H1 (cell line): Measurements from ENCODE around the gene CDH22. TPM values are rescaled to one million over a fixed set of nuclear protein-coding genes. Genes with fewer than 3 reads are reported as not detected.

Experiments
- CTCF ChIA-PET: fragments of 300-600 bp; sonication (Branson Sonifier 250); formaldehyde crosslinking; loops from one replicate; lab custom pipeline; 2021; ENCODE audit not compliant: partially characterized antibody; lab: Charles Lee
- POLR2A ChIA-PET: fragments of 300-600 bp; sonication (Branson Sonifier 250); formaldehyde crosslinking; loops from one replicate; lab custom pipeline; 2021; ENCODE audit warnings: inconsistent platforms; ENCODE audit not compliant: partially characterized antibody; lab: Charles Lee
- DNase-seq, 2 experiments: peaks; one replicate each; pipeline versions ENCODE4 v3.0.0 to v3.0.0-alpha.2; 2010 to 2022; ENCODE audit warnings: low spot score in 2 of 2, low read depth in 1 of 2, mixed read lengths in 1 of 2
- FAIRE-seq: peaks from 2 replicates; lab custom pipeline; 2011; peaks lifted over from hg19 to GRCh38; lab: Jason Lieb, UNC
- H2AFZ ChIP-seq: 2 replicates; pipeline ENCODE4 v1.8.1; 2012; ENCODE audit warnings: low read length, inconsistent platforms
- H2AK5ac ChIP-seq: 2 replicates; pipeline ENCODE4 v1.6.1; 2013; ENCODE audit warnings: low read depth, low read length
- H2BK120ac ChIP-seq: replicated peaks from 2 replicates; pipeline ENCODE3; 2013; ENCODE audit warnings: low read depth, low read length, inconsistent platforms
- H2BK12ac ChIP-seq: 2 replicates; pipeline ENCODE4 v1.6.1; 2013; ENCODE audit warnings: low read depth, low read length
- H2BK15ac ChIP-seq: 2 replicates; pipeline ENCODE4 v1.6.1; 2013; ENCODE audit warnings: low read length
- H2BK20ac ChIP-seq: 2 replicates; pipeline ENCODE4 v1.6.1; 2013; ENCODE audit warnings: low read length
- H2BK5ac ChIP-seq: 2 replicates; pipeline ENCODE4 v1.6.1; 2013; ENCODE audit warnings: low read depth, low read length
- H3K14ac ChIP-seq: 2 replicates; pipeline ENCODE4 v1.6.1; 2013; ENCODE audit warnings: inconsistent platforms; ENCODE audit not compliant: insufficient read length
- H3K18ac ChIP-seq: 2 replicates; pipeline ENCODE4 v1.6.1; 2013; ENCODE audit warnings: low read length; ENCODE audit errors: extremely low read depth
- H3K23ac ChIP-seq: 2 replicates; pipeline ENCODE4 v1.6.1; 2013; ENCODE audit warnings: inconsistent platforms; ENCODE audit not compliant: insufficient read length
- H3K23me2 ChIP-seq: 2 replicates; pipeline ENCODE4 v1.6.1; 2013; ENCODE audit warnings: low read depth, low read length
- H3K27ac ChIP-seq: 2 replicates; pipeline ENCODE4 v1.6.1; 2011; ENCODE audit warnings: low read depth, low read length, inconsistent platforms
- H3K27me3 ChIP-seq, 4 experiments: replicated peaks in 1 of 4; 1 replicate in 1 of 4; 2 replicates in 3 of 4; pipeline versions ENCODE4 v1.6.1 to v1.8.1; 2011 to 2013; ENCODE audit warnings: low read length in 3 of 4, mild to moderate bottlenecking in 3 of 4, inconsistent platforms in 2 of 4, mixed read lengths in 2 of 4, moderate library complexity in 1 of 4; ENCODE audit not compliant: control insufficient read depth in 3 of 4, insufficient read depth in 3 of 4; ENCODE audit errors: extremely low read depth in 1 of 4
- H3K36me3 ChIP-seq, 4 experiments: 2 replicates each; pipeline versions ENCODE4 v1.6.1 to v1.8.1; 2011 to 2013; ENCODE audit warnings: mild to moderate bottlenecking in 4 of 4, low read length in 3 of 4, moderate library complexity in 2 of 4, control low read depth in 1 of 4, inconsistent platforms in 1 of 4; ENCODE audit not compliant: insufficient read depth in 4 of 4, control insufficient read depth in 2 of 4
- H3K4ac ChIP-seq: replicated peaks from 2 replicates; pipeline ENCODE3; 2013; ENCODE audit warnings: low read length, low read depth, mixed read lengths, inconsistent platforms; ENCODE audit not compliant: insufficient read length
- H3K4me1 ChIP-seq, 4 experiments: replicated peaks in 1 of 4; 1 replicate in 1 of 4; 2 replicates in 3 of 4; pipeline versions ENCODE4 v1.6.1 to v1.8.1; 2011 to 2013; ENCODE audit warnings: low read length in 3 of 4, inconsistent platforms in 2 of 4, mixed read lengths in 1 of 4; ENCODE audit not compliant: insufficient read depth in 4 of 4, control insufficient read depth in 3 of 4
- H3K4me2 ChIP-seq, 2 experiments: 2 replicates each; pipeline versions ENCODE4 v1.6.1 to v1.8.1; 2011 to 2013; ENCODE audit warnings: low read depth in 2 of 2, low read length in 2 of 2, control low read depth in 1 of 2, inconsistent platforms in 1 of 2, mild to moderate bottlenecking in 1 of 2; ENCODE audit not compliant: insufficient read depth in 1 of 2
- H3K4me3 ChIP-seq, 4 experiments: fragments of 200-600, 300-600 bp in 1 of 4; sonication (generic), shearing (Covaris generic), sonication (Bioruptor Twin) in 1 of 4; 2 replicates each; pipeline versions ENCODE4 v1.5.1 to v1.8.1; 2011 to 2016; ENCODE audit warnings: low read length in 4 of 4, low read depth in 3 of 4, control low read depth in 2 of 4, inconsistent platforms in 2 of 4, mild to moderate bottlenecking in 2 of 4, mixed read lengths in 1 of 4, moderate library complexity in 1 of 4; ENCODE audit not compliant: insufficient read depth in 2 of 4; ENCODE audit errors: extremely low read depth in 1 of 4
- H3K56ac ChIP-seq: replicated peaks from 2 replicates; pipeline ENCODE3; 2013; ENCODE audit warnings: low read depth, mild to moderate bottlenecking, mixed read lengths, low read length, inconsistent platforms; ENCODE audit not compliant: insufficient read length
- H3K79me1 ChIP-seq: 2 replicates; pipeline ENCODE4 v1.6.1; 2013; ENCODE audit warnings: low read depth, low read length, control low read depth
- H3K79me2 ChIP-seq, 2 experiments: 2 replicates each; pipeline versions ENCODE4 v1.6.1 to v1.8.1; 2012 to 2013; ENCODE audit warnings: low read length in 2 of 2, mild to moderate bottlenecking in 2 of 2, inconsistent platforms in 1 of 2; ENCODE audit not compliant: insufficient read depth in 2 of 2, control insufficient read depth in 1 of 2
- H3K9ac ChIP-seq, 4 experiments: replicated peaks in 1 of 4; 1 replicate in 1 of 4; 2 replicates in 3 of 4; pipeline versions ENCODE4 v1.6.1 to v1.8.1; 2011 to 2013; ENCODE audit warnings: low read depth in 3 of 4, low read length in 3 of 4, control low read depth in 2 of 4, mild to moderate bottlenecking in 2 of 4, moderate library complexity in 2 of 4, inconsistent platforms in 1 of 4; ENCODE audit errors: extremely low read depth in 1 of 4
- H3K9me3 ChIP-seq, 2 experiments: 2 replicates each; pipeline versions ENCODE4 v1.6.1 to v1.8.1; 2012 to 2013; ENCODE audit warnings: mild to moderate bottlenecking in 2 of 2, moderate library complexity in 2 of 2, control low read depth in 1 of 2, inconsistent platforms in 1 of 2, low read depth in 1 of 2, low read length in 1 of 2, mixed read lengths in 1 of 2; ENCODE audit not compliant: insufficient read depth in 2 of 2
- H4K20me1 ChIP-seq, 2 experiments: replicated peaks in 1 of 2; 2 replicates each; pipeline versions ENCODE3 to v1.8.1; 2011 to 2013; ENCODE audit warnings: inconsistent platforms in 2 of 2, low read length in 2 of 2, mild to moderate bottlenecking in 1 of 2; ENCODE audit not compliant: insufficient read depth in 2 of 2, control insufficient read depth in 1 of 2
- H4K5ac ChIP-seq: 2 replicates; pipeline ENCODE4 v1.6.1; 2013; ENCODE audit warnings: low read length, low read depth, mixed read lengths, inconsistent platforms; ENCODE audit not compliant: insufficient read length
- H4K8ac ChIP-seq: 2 replicates; pipeline ENCODE4 v1.8.0; 2013; ENCODE audit warnings: mild to moderate bottlenecking, moderate library complexity, low read length, inconsistent platforms; ENCODE audit not compliant: insufficient read depth; ENCODE audit errors: extremely low read depth
- H4K91ac ChIP-seq: replicated peaks from 2 replicates; pipeline ENCODE3; 2013; ENCODE audit warnings: low read length, mixed read lengths, inconsistent platforms; ENCODE audit not compliant: insufficient read length
- BACH1 ChIP-seq: IDR thresholded peaks from 2 replicates; pipeline ENCODE4 v1.6.1; 2012; ENCODE audit warnings: low read length, improper control_type of control experiment
- CBX8 ChIP-seq: fragments of 300-800, 300-1000 bp; sonication (generic); IDR thresholded peaks from 2 replicates; pipeline ENCODE4 v1.7.1; 2016; ENCODE audit warnings: low read depth, low read length, borderline replicate concordance
- CTBP2 ChIP-seq: IDR thresholded peaks from 2 replicates; pipeline ENCODE4 v1.7.0; 2011; ENCODE audit warnings: borderline replicate concordance, mild to moderate bottlenecking, moderate library complexity, mixed read lengths, low read length; ENCODE audit not compliant: insufficient read depth, insufficient read length
- HDAC6 ChIP-seq: IDR thresholded peaks from one replicate; pipeline ENCODE4 v1.7.1; 2012; ENCODE audit warnings: low read depth, mild to moderate bottlenecking, inconsistent platforms, low read length, moderate library complexity
- KDM4A ChIP-seq: IDR thresholded peaks from one replicate; pipeline ENCODE4 v1.7.1; 2012; ENCODE audit warnings: low read depth, mild to moderate bottlenecking, moderate library complexity, low read length, inconsistent platforms; ENCODE audit not compliant: severe bottlenecking
- NRF1 ChIP-seq: IDR thresholded peaks from 2 replicates; pipeline ENCODE4 v1.6.1; 2011; ENCODE audit warnings: mild to moderate bottlenecking, low read depth, low read length, improper control_type of control experiment
- PHF8 ChIP-seq: fragments of 200-600 bp; sonication (generic); conservative IDR thresholded peaks from 2 replicates; pipeline ENCODE4 v1.7.1; 2012; ENCODE audit warnings: low read depth, mild to moderate bottlenecking, inconsistent platforms, low read length, moderate library complexity
- POU5F1 ChIP-seq: IDR thresholded peaks from 2 replicates; pipeline ENCODE4 v1.6.1; 2011; ENCODE audit warnings: low read depth, mild to moderate bottlenecking, low read length, moderate library complexity
- SIX5 ChIP-seq: IDR thresholded peaks from 2 replicates; pipeline ENCODE4 v1.6.1; 2011; ENCODE audit warnings: mild to moderate bottlenecking, low read depth, low read length
- SUZ12 ChIP-seq: fragments of 200-600 bp; sonication (generic); IDR thresholded peaks from 2 replicates; pipeline ENCODE4 v1.6.1; 2012; ENCODE audit warnings: mild to moderate bottlenecking, inconsistent platforms, low read length, moderate library complexity, mixed read lengths
- TBP ChIP-seq: IDR thresholded peaks from 2 replicates; pipeline ENCODE4 v1.6.1; 2011; ENCODE audit warnings: low read depth, low read length, improper control_type of control experiment
- YY1 ChIP-seq: IDR thresholded peaks from 2 replicates; pipeline ENCODE4 v1.6.1; 2011; ENCODE audit warnings: low read depth, mild to moderate bottlenecking, low read length
- WGBS, 2 experiments: shearing (Covaris generic) in 1 of 2; methylation state at CpG; one replicate each; pipeline versions ENCODE4 v1.1.6 to v1.1.7; 2013 to 2015; ENCODE audit warnings: low lambda C conversion rate in 2 of 2, mixed read lengths in 2 of 2, inconsistent platforms in 1 of 2, low coverage in 1 of 2, missing lambda C conversion rate in 1 of 2; ENCODE audit not compliant: insufficient replicate concordance in 2 of 2, insufficient coverage in 1 of 2, insufficient read length in 1 of 2; ENCODE audit errors: extremely low coverage in 1 of 2, missing lambda C conversion rate in 1 of 2; 5-methylcytosine and 5-hydroxymethylcytosine counted together
- polyA plus RNA-seq, 7 experiments: library from polyadenylated mRNA; depleted of rRNA in 3 of 7; stranded (reverse) in 5 of 7; unstranded in 2 of 7; fragments of >200 nt in 5 of 7; fragments of 200-250 nt in 2 of 7; gene quantifications; 1 replicate in 5 of 7; 2 replicates in 1 of 7; 4 replicates in 1 of 7; pipeline versions ENCODE4 v1.2.1 to v1.2.3, GENCODE V29; 2011 to 2013; ENCODE audit warnings: missing spikeins in 2 of 7, mixed read lengths in 2 of 7
- total RNA-seq: library from RNA; stranded (reverse); fragmentation: NEBNext Ultra II Directional; extraction: Animal tissue kit (Norgen Biotek cat#: 25700); gene quantifications from 2 replicates; pipeline ENCODE4 v1.2.1, GENCODE V29; 2021
- TF ChIP-seq, protein P1 (sequence below): IDR thresholded peaks from 2 replicates; pipeline ENCODE4 v1.6.1; 2011; ENCODE audit warnings: low read length, improper control_type of control experiment

Gene CDH22
- total and polyA plus RNA-seq, 2 of the 8 experiments (the other 6 are each of a cell fraction or from before 2014, with no cell fraction given) = 0.35 to 0.39 TPM

DNA sequence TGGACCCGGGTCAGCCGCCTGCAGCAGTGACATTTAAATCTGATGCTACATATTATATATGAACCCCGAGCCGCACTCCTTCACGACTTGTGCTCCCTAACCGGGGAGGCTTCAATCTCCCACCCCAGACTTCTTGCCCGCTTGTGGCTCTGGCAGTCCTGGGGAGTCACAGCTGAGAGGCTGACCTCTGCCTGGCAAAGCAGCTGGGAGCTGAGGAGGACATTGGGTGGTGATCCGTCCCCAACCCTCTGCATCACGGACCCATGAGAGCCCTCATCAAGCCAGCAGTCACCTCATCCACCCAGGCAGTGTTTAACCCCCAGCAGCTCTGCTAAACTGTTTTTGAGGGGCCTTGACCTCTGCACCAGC lies 33.7 kb upstream of the CDH22 start:
- Histone ChIP-seq H2BK12ac (no peak overlapping the region), H3K23me2 (peaks cover 4% of the 10 kb centered on the region; the same call in 1 of the 2 replicates), H3K27ac (no peak overlapping the region), H3K36me3 (no peaks in the 10 kb centered on the region), H3K14ac (no peak overlapping the region), H2BK15ac (no peak overlapping the region), H3K4ac (no peak overlapping the region), H3K23ac (no peak overlapping the region), H3K79me2 (no peaks in the 10 kb centered on the region), H4K5ac (no peak overlapping the region), H3K9ac (no peak overlapping the region), H2AK5ac (no peak overlapping the region), H3K18ac (no peak overlapping the region), H3K79me1 (no peaks in the 10 kb centered on the region), H2BK5ac (no peak overlapping the region), H3K9me3 (no peaks in the 10 kb centered on the region), H4K20me1 (peaks cover 6 to 7% of the 10 kb centered on the region in 2 experiments), H3K27me3 (peaks cover 0 to 15% (median 10%) of the 10 kb centered on the region in 4 experiments; a peak in 5 of 7 replicates), H4K8ac (no peak overlapping the region), H2BK120ac (no peak overlapping the region), H2AFZ (no peak overlapping the region), H3K4me2 (no peak overlapping the region), H3K4me1 (peaks cover 0 to 4% (median 1%) of the 10 kb centered on the region in 4 experiments; a peak in 3 of 7 replicates), H2BK20ac (no peak overlapping the region), H4K91ac (no peak overlapping the region), H3K56ac (no peak overlapping the region), H3K4me3 (no peak overlapping the region)
- FAIRE-seq = no peak
- 89% methylated on average over 9 of the region's 9 CpGs; no CpG with 5 or more reads in 1 of the 2 experiments for WGBS, 2 experiments
- POLR2A ChIA-PET = interaction anchor here (1.2 to 2.0 kb wide), 5 partner anchors 8 to 37 kb away, joined by 3 to 10 read pairs (median 3); no protein-coding TSS in a partner anchor
- DNase-seq = no peak
- CTCF ChIA-PET = interaction anchor here (0.7 to 17.6 kb wide), 7 partner anchors 4 to 327 kb away, joined by 3 to 214 read pairs (median 3); no protein-coding TSS in a partner anchor
- no peak for TF ChIP-seq KDM4A
- no peak for TF ChIP-seq YY1
- TF ChIP-seq, protein P1, sequence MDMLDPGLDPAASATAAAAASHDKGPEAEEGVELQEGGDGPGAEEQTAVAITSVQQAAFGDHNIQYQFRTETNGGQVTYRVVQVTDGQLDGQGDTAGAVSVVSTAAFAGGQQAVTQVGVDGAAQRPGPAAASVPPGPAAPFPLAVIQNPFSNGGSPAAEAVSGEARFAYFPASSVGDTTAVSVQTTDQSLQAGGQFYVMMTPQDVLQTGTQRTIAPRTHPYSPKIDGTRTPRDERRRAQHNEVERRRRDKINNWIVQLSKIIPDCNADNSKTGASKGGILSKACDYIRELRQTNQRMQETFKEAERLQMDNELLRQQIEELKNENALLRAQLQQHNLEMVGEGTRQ = no peak
- TF ChIP-seq NRF1 = no peak
- TF ChIP-seq SIX5 = no peak
- no peak for TF ChIP-seq CBX8
- TF ChIP-seq SUZ12 = no peak
- no peak for TF ChIP-seq POU5F1
- no peak for TF ChIP-seq HDAC6
- no peak for TF ChIP-seq TBP
- no peak for TF ChIP-seq PHF8
- TF ChIP-seq CTBP2 = no peak
- no peak for TF ChIP-seq BACH1
